Transverse colon (tissue), 4 donors: ENCODE data around the gene CAVIN4. TPM values are rescaled to one million over a fixed set of nuclear protein-coding genes. Genes with fewer than 3 reads are reported as not detected.

Experiments used
- DNase-seq: peaks from one replicate; pipeline ENCODE4 v3.0.0-alpha.2; 2019
- H3K27ac ChIP-seq, 4 donors: fragments of 200-600 bp; sonication (generic); 2 replicates each; pipeline ENCODE4 v1.5.1; 2016 to 2018; ENCODE audit warnings: inconsistent platforms in 4 of 4
- H3K27me3 ChIP-seq: fragments of 200-600 bp; sonication (generic); 2 replicates; pipeline ENCODE4 v1.5.1; 2017; ENCODE audit warnings: inconsistent platforms
- H3K36me3 ChIP-seq, 4 donors: fragments of 200-600 bp; sonication (generic); 2 replicates each; pipeline ENCODE4 v1.5.1; 2017 to 2019; ENCODE audit warnings: inconsistent platforms in 4 of 4
- H3K4me1 ChIP-seq, 4 donors: fragments of 200-600 bp; sonication (generic); 2 replicates each; pipeline ENCODE4 v1.5.1; 2017 to 2020; ENCODE audit warnings: inconsistent platforms in 4 of 4
- H3K4me3 ChIP-seq, 4 donors: fragments of 200-600 bp; sonication (generic); 1 replicate in 1 of 4; 2 replicates in 3 of 4; pipeline versions ENCODE4 v1.5.1 to v1.6.1; 2017 to 2019; ENCODE audit warnings: inconsistent platforms in 4 of 4
- H3K9me3 ChIP-seq, 2 donors: fragments of 200-600 bp; sonication (generic); 2 replicates each; pipeline ENCODE4 v1.5.1; 2017 to 2019; ENCODE audit warnings: inconsistent platforms in 2 of 2
- EP300 ChIP-seq: sonication (generic); formaldehyde crosslinking; IDR thresholded peaks from one replicate; pipeline ENCODE4 v1.6.1; 2017; ENCODE audit warnings: antibody characterized with exemption, low read depth
- POLR2A ChIP-seq: fragments of 450-650 bp; IDR thresholded peaks from one replicate; pipeline ENCODE4 v1.6.1; 2016; ENCODE audit warnings: antibody characterized with exemption, mild to moderate bottlenecking, moderate library complexity
- POLR2AphosphoS5 ChIP-seq, 3 donors: sonication (generic); formaldehyde crosslinking; IDR thresholded peaks; one replicate each; pipeline ENCODE4 v1.6.1; 2016; ENCODE audit warnings: antibody characterized with exemption in 3 of 3
- WGBS, 2 donors: methylation state at CpG; one replicate each; pipeline ENCODE4 v1.1.5; 2018; ENCODE audit warnings: low coverage in 1 of 2; 5-methylcytosine and 5-hydroxymethylcytosine counted together
- in situ Hi-C, 4 donors: fragments of 200-750 bp; cut with MboI; loops; one replicate each; pipeline versions ENCODE4 v1.15.0 to v1.15.1; 2017; ENCODE audit warnings: low sequenced_read_pairs in 3 of 4, low pct_ligation_motif_present in 1 of 4, low pct_unique_long_range_greater_than_20kb in 1 of 4
- intact Hi-C: fragments of 100-400 bp; cut with DNase I; formaldehyde crosslinking; loops from one replicate; pipeline ENCODE4 v1.15.1; 2023; ENCODE audit warnings: low total_unique reads
- total RNA-seq, 4 donors: library from RNA; depleted of rRNA; stranded (reverse); fragments of >200 nt; gene quantifications; one replicate each; pipeline ENCODE4 v1.1.0, GENCODE V29; 2016
- TF ChIP-seq, protein P1 (sequence below), 5 experiments: fragments of 200-600 bp in 3 of 5; fragments of 450-650 bp in 2 of 5; sonication (generic) in 3 of 5; IDR thresholded peaks; 1 replicate in 2 of 5; 2 replicates in 3 of 5; pipeline ENCODE4 v1.5.1; 2016 to 2017; ENCODE audit warnings: antibody characterized with exemption in 5 of 5, inconsistent platforms in 3 of 5, mild to moderate bottlenecking in 2 of 5, moderate library complexity in 1 of 5

Gene CAVIN4
- total RNA-seq, 4 donors from 2014 or later, result 0.14 to 0.48 TPM; not detected in 2

DNA sequence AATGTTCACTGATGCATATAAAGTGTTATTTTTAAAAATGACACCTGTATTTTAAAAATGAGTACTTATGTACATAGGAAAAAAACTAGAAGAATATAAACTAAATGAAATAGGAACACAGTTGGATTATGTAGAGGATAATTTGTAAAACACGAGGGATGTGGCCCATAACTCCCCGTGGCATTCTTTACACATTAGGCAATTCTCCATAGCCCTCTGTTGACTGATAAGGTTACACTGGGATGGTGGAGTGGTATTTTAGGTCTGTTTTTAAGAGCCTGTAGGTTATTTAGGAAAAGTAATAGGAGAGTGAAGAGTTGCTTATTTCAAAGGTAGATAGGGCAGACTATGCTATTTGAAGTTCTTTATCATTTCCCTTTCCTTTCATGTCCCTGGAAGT is 1.8 kb downstream of the CAVIN4 start:
- intact Hi-C loops, result no loop called here
- H3K27me3 ChIP-seq, result no peaks in the 10 kb centered on the region
- in situ Hi-C loops, result loop anchor here in 1 of 4 donors (25.0 kb wide), 1 partner anchor 242 kb away; no protein-coding TSS in a partner anchor
- no peak overlapping the region for H3K4me3 ChIP-seq
- H3K4me1 ChIP-seq, result no peaks in the 10 kb centered on the region
- WGBS, 2 donors, result 82 to 87% methylated on average over 2 of the region's 2 CpGs
- H3K9me3 ChIP-seq, result no peaks in the 10 kb centered on the region
- no peak for DNase-seq
- no peaks in the 10 kb centered on the region for H3K36me3 ChIP-seq
- H3K27ac ChIP-seq, result no peak overlapping the region
- TF ChIP-seq POLR2A (no peak), POLR2AphosphoS5 (IDR thresholded peaks at IDR 0.05) (no peak), EP300 (no peak)
- TF ChIP-seq, protein P1, sequence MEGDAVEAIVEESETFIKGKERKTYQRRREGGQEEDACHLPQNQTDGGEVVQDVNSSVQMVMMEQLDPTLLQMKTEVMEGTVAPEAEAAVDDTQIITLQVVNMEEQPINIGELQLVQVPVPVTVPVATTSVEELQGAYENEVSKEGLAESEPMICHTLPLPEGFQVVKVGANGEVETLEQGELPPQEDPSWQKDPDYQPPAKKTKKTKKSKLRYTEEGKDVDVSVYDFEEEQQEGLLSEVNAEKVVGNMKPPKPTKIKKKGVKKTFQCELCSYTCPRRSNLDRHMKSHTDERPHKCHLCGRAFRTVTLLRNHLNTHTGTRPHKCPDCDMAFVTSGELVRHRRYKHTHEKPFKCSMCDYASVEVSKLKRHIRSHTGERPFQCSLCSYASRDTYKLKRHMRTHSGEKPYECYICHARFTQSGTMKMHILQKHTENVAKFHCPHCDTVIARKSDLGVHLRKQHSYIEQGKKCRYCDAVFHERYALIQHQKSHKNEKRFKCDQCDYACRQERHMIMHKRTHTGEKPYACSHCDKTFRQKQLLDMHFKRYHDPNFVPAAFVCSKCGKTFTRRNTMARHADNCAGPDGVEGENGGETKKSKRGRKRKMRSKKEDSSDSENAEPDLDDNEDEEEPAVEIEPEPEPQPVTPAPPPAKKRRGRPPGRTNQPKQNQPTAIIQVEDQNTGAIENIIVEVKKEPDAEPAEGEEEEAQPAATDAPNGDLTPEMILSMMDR (IDR thresholded peaks at IDR 0.05), result no peak

DNA sequence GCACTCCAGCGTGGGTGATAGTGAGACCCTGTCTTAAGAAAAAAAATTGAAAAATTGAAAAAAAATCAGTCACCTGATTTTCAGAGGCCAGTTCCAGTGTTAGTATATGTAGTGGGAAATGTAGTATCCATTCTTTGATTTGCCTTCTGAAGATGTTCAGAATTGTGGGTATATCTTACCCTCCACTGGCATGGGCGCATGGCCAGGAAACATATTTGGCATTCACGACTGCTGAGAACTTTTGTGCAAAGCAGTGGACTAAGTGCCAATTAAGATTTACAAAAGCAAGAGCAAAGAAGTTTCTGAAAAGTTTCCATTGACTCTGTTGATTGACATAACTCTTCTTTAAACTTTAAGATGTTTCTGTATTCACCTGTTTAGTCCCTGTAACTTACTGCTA is 2.4 kb downstream of the CAVIN4 start:
- Histone ChIP-seq H3K4me3 (no peak overlapping the region), H3K4me1 (no peaks in the 10 kb centered on the region), H3K36me3 (no peaks in the 10 kb centered on the region), H3K9me3 (no peaks in the 10 kb centered on the region), H3K27ac (no peak overlapping the region), H3K27me3 (no peaks in the 10 kb centered on the region)
- WGBS, 2 donors, result 64 to 76% methylated on average over 2 to 3 of the region's 3 CpGs
- TF ChIP-seq, protein P1 (IDR thresholded peaks at IDR 0.05), result no peak
- TF ChIP-seq POLR2A, result no peak
- no peak for TF ChIP-seq EP300
- TF ChIP-seq POLR2AphosphoS5 (IDR thresholded peaks at IDR 0.05), result no peak
- in situ Hi-C loops (loop anchor here in 1 of 4 donors (25.0 kb wide), 1 partner anchor 243 kb away; no protein-coding TSS in a partner anchor), intact Hi-C loops (no loop called here)
- DNase-seq, result no peak

DNA sequence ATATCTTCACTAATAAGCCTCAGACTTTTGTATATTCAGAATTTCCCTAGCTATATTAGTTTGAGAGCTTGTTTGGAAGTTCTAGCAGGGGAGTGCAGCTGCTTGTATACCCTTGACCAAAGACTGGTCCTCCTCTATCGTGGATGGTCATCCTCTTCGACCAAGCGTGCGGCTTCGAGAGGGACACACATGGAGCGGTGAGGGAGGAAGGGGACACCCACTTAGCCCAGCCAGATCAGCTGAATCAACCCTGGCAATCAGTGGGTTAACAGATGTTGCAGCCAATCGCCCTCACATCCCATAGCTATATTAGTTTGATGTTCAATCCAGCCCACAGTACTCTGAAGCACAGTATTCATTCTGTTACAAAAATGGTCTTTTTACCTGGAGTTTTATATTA is 3.2 kb downstream of the CAVIN4 start:
- Histone ChIP-seq H3K27ac (no peak overlapping the region), H3K36me3 (no peaks in the 10 kb centered on the region), H3K9me3 (no peaks in the 10 kb centered on the region), H3K4me1 (no peaks in the 10 kb centered on the region), H3K27me3 (no peaks in the 10 kb centered on the region), H3K4me3 (no peak overlapping the region)
- 88 to 89% methylated on average over 6 to 7 of the region's 7 CpGs for WGBS, 2 donors
- no peak for DNase-seq
- intact Hi-C loops, result no loop called here
- in situ Hi-C loops, result loop anchor here in 1 of 4 donors (25.0 kb wide), 1 partner anchor 244 kb away; no protein-coding TSS in a partner anchor
- no peak for TF ChIP-seq POLR2AphosphoS5 (IDR thresholded peaks at IDR 0.05)
- TF ChIP-seq, protein P1 (IDR thresholded peaks at IDR 0.05), result no peak
- TF ChIP-seq POLR2A, result no peak
- TF ChIP-seq EP300, result no peak

DNA sequence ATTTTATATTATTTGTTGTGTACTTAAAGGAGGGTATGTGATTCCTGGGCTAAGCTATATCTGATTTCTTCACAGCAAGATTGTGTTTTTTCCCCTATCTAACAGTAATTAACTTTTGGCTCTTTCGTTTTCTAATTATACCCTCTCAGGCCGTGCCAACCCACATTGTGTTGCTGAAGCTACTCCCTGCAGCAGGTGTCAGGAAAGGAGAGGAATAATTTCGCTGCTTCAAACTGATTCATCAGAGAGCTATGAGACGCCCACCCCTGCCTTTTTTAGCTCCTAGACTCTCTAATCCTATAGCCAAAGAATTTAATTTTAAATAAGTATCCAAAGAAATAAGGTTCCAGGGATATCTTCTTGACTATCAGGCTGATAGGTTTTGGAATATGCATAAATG is 3.8 kb downstream of the CAVIN4 start:
- DNase-seq, result no peak
- 64 to 80% methylated on average over 4 of the region's 4 CpGs for WGBS, 2 donors
- no peaks in the 10 kb centered on the region for H3K4me1 ChIP-seq
- H3K4me3 ChIP-seq, result no peak overlapping the region
- no peak overlapping the region for H3K27ac ChIP-seq
- no peaks in the 10 kb centered on the region for H3K9me3 ChIP-seq
- TF ChIP-seq, protein P1 (IDR thresholded peaks at IDR 0.05), result no peak
- TF ChIP-seq EP300 (no peak), POLR2A (no peak), POLR2AphosphoS5 (IDR thresholded peaks at IDR 0.05) (no peak)
- no peaks in the 10 kb centered on the region for H3K27me3 ChIP-seq
- H3K36me3 ChIP-seq, result no peaks in the 10 kb centered on the region
- in situ Hi-C loops, result loop anchor here in 1 of 4 donors (25.0 kb wide), 1 partner anchor 244 kb away; no protein-coding TSS in a partner anchor
- intact Hi-C loops, result no loop called here
